HG03025 (cell line): ENCODE measurements around the gene SHC3.
"Not testable (repeated sequence)": the region's sequence is repeated elsewhere in the genome, so short reads cannot be mapped to it uniquely, and the experiment has no call there.

ENCODE experiments used
- ATAC-seq: cut with Tn5 transposase; IDR thresholded peaks from one replicate; pipeline ENCODE4 v1.9.1; 2021; ENCODE audit warnings: mild to moderate bottlenecking, moderate library complexity; ENCODE audit not compliant: unreplicated experiment, low FRiP score

SHC3 gene, protein sequence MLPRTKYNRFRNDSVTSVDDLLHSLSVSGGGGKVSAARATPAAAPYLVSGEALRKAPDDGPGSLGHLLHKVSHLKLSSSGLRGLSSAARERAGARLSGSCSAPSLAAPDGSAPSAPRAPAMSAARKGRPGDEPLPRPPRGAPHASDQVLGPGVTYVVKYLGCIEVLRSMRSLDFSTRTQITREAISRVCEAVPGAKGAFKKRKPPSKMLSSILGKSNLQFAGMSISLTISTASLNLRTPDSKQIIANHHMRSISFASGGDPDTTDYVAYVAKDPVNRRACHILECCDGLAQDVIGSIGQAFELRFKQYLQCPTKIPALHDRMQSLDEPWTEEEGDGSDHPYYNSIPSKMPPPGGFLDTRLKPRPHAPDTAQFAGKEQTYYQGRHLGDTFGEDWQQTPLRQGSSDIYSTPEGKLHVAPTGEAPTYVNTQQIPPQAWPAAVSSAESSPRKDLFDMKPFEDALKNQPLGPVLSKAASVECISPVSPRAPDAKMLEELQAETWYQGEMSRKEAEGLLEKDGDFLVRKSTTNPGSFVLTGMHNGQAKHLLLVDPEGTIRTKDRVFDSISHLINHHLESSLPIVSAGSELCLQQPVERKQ

DNA sequence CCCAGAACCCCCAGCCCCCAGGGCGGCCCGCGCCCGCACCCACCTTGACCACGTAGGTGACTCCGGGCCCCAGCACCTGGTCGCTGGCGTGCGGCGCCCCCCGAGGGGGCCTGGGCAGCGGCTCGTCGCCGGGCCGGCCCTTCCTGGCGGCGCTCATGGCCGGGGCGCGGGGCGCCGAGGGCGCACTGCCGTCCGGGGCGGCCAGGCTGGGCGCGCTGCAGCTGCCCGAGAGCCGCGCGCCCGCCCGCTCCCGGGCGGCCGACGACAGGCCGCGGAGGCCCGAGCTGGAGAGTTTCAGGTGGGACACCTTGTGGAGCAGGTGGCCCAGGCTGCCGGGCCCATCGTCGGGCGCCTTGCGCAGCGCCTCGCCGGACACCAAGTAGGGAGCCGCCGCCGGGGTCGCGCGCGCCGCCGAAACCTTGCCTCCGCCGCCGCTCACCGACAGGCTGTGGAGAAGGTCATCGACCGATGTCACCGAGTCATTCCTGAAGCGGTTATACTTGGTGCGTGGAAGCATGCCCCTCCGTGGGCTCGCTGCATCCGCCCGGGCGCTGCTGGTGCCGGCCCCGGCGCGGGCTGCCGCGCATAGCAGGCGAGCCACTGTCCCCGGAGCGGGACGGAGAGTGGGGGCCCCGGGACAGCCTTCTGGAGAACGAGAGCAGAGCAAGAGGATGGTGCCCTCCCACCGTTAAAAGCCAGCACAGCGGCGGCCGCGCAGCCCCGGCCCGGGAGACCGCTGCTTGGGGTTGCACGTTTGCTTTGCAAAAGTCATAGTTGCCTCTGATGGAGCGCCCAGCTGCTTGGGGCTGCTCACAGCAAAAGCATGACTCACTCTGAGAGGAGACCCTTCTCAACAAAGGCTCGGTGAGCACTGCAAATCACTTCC is at the start of gene SHC3:
SHC3 (minus strand) TSS at position 875 of the 886 bp plus-strand sequence; CDS start at position 517, 358 bp downstream.
- no peak for ATAC-seq

DNA sequence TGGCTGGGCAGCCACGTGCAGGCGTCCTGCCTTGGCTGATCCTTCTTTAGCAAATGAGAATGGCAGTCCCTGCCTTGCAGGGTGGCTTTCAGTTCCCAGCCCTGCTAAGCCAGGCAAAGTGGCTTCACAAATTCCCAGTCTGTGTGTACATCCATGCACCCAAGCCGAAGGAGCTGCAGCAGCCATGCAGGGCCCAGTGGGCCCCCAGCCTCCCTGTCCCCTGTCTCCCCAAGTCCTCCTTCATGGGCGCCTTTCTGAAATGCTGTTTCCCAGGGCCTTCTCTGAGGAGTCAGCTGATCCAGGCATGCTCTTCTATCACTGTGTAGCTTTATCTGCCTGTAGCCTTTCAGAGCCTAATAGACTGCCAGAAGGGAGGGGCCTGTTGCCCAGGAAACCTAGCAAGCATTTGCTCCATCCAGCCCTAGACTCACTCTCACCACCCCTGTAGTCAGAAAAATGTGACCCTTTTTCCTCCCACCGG is 47.4 kb upstream of the SHC3 start:
- ATAC-seq, result no peak

DNA sequence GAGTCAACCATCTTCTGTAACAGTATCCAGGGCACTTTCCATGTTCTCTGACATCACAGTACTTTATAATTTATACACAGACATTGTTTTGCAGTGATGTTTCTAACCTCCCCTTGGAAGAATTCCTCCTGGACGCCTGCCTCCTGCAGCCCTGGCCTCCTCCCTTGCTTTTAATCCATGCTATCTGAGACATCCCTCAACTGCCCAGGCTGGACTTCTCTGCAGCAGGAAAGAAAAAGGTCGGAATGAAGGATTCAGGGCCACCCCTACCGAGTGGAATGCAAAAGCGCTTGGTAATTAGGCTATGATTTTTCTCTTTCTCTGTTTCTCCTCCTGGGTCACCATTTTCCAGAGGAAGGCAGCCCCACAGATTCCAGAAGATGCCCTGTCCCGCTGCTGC is 47.0 kb upstream of the SHC3 start:
- no peak for ATAC-seq

DNA sequence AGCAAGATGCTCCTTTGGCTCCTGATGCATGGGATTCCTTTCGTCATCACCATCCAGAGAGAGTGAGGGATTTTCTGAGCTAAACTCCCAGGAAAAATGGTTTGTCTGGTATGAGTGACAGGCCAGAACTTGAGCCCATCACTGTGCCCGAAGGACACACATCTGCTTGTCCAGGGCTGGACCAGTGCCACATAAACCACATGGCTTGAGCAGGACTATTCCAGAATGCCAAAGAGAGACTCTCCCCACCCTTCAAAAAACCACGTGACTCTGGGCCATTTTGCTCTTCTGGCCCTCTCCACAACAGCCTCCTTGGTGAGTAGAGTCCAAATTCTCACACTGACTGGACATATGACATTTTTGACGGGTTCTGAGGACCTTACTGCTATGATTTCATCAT is 46.4 kb upstream of the SHC3 start:
- ATAC-seq, result no peak

DNA sequence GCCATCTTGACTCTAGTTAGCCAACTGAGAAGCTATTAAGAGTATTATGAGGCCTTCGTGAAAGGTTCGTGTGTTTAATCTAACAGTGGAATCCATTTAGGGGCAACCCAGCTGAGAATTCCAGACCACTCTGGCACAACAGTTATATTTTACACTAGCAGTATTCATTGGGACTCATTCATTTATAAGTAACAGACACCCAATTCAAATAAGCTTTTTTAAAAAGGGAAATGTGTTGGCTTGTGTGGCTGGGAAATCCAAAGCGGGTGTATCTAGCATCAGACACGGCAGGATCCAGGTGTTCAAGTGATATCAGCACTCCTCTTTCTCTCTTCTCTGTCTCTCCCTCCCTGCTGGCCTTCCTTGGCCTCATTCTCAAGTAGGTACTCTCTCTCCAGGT is 46.0 kb upstream of the SHC3 start:
- ATAC-seq, result no peak

DNA sequence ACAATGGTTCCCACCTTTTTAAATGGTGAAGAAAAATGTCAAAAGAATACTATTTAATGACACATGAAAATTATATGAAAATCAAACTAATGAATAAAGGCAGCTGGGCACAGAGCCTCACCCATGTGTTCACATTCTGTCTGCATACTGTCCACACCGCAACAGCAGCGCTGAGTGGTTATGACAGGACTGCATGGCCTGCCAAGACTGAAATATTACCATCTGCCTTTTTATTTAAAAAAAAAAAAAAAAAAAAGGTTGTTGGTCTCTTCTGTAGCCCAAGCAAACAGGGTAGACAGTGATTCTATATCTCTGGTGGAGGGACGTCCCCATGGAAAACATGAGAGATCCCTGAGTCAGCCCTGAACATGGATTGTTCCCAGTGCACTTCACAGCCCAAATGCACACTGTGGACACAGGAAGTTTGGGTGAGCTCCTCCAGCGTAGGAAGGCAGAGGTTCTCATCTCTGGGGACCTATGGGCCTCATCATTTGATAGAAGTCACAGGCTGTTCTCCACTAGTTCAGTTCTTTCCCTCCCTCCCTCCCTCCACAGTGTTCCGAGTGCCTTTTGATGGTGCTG is 44.9 kb upstream of the SHC3 start:
- ATAC-seq, result no peak

DNA sequence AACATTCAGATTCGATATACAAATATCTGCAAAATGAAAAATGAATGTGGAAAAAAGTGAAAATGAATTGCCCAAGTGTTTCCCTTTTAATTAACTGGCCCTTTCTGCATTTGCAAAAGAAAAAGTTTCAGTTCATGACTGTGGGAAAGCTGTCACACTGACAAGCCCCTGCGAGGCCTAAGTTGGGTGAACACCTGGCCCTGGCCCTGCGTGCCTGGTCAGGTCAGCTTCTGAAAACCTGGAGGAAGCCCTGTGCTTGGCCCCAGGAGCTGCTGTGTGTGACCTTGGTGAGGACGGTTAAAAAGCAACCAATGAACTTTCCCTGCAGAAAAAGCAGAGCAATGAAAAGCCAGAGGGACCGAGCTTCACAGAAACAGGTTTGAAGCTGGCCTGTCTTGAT is 41.0 kb upstream of the SHC3 start:
- ATAC-seq, result peak; percentile 59

DNA sequence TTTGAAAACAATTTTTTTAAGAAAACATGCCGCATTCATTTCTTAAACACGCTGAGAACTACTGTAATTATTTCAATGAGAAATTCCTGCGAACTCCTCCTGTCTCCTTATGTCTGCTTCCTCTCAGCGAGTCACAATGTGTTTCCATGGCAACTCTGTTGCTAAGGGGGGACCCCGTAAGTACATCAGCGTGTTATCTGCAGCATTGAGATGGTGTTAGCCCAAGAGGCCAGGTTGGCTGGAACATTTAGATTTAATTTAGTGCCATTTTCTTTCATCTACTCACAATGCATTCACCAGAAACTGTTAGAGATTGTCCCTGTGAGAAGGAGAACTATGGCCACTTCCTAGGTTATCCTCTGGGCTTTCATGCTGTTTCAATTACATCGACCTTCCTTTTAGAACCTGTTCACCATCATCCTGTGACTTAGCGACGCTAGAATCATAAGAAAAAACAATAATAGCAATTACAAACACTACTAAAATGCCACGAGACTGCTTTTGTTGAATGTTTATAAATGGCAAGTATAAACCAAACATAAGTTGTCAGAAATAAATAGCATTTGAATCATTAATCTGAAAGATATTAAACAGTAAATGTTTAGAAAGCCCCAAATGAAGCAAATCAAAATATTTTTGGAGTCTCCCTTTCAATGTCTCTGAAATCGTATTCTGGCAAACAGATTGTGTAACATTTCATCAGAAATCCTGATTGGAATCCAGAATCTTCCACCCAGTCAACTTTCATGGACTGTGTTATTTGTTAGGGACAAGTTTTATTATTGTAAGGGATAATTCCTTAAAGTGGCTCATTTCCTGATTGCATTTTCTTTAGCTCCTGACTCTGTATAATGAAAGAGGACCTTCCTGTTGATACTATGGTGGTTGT is 39.7 kb upstream of the SHC3 start:
- ATAC-seq, result no peak

DNA sequence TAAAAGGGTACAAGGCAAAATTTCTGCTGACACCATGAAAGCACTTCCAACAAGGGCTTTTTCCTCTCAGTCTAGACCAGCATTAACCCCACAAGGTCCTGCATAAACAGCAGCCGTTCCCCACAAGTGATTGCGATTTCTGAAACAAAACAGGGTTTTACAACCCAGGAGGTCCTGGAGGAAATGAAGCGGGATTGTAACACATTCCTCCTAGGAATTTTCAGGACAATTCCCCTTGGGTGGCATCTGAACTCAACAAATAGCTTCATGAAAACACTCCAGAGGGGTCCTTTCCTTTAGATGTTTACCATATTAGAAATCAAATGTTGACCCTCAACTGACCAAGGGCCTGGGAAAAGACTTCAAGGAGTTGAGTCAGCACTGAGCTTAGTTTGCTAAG is 36.7 kb upstream of the SHC3 start:
- no peak for ATAC-seq

DNA sequence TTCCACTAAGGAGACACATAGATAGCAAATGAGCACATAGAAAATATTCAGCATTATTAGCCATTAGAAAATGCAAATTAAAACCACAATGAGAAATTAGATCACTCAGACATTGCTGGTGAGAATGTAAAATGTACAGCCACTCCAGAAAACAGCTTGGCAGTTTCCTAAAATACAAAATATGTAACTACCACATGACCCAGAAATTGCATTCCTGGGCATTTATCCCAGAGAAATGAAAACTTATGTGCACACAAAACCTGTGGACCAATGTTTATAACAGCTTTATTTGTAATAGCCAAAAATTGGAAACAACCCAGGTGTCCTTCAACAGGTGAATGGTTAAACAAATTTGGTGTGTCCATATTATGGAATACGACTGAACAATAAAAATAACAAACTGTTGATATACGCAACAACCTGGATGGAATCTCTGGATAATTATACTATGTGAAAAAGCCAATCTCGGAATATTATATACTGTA is 34.8 kb upstream of the SHC3 start:
- no peak for ATAC-seq

DNA sequence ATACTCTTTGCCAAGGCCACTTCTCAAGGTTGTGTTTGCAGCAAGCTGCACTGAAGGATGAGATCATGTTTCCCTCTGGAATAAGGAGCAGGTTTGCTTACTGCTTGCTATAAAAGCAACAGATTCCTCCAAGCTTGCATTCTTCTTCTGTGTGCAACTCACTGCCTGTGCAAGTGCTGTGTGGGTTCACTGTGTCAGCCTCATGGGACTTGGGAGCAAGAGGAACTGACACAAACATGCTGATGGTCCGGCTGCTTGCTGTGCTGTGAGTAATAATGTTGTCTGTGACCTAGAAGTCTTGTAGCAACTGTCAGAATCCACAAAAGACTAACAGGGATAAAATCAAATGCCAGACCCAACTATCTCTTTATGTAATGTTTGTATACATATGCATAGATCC is 33.6 kb upstream of the SHC3 start:
- no peak for ATAC-seq

DNA sequence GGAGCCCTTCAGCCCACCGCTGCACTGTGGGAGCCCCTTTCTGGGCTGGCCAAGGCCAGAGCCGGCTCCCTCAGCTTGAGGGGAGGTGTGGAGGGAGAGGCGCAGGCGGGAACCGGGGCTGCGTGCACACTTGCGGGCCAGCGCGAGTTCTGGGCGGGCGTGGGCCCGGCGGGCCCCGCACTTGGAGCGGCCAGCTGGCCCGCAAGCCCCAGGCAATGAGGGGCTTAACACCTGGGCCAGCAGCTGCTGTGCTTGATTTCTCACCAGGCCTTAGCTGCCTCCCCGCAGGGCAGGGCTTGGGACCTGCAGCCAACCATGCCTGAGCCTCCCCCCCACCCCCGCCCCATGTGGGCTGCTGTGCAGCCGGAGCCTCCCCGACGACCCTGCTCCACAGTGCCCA is 30.7 kb upstream of the SHC3 start:
- not testable (repeated sequence) for ATAC-seq

DNA sequence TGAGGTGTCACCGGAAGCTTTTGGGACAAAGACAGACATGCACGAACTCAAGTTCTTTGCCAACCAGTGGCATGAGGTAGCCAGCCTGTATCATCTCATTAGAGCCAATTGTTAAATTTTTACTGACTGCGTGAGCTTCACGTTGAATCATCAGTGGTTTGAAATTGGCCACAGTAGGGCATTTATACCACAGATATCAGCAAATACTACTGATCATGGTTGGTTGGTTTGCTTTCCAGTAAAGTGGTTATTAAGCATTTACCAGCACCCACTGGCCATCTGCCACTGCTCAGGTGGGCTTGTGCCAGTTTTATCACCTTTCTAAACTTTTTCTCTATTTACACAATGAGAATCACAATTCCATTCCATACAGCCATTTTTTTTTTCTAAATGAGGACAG is 28.4 kb upstream of the SHC3 start:
- ATAC-seq, result no peak

DNA sequence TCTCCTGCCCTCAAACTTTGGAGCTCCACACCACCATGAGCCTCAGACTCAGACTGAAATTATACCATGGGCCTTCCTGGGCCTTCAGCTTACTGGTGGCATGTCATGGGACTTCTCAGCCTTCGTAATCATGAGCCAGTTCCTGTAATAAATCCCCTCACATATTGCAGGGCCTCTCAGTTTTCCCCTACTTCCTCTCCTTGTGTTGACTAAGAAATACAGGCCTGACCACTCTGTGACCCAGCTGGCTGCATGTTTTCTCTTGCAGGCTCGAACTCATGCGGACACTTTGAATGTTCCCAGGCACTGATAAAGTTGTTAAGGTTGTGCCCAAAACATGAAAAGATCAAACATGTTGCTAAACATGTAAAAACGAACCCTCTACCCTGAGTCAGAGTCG is 26.2 kb upstream of the SHC3 start:
- no peak for ATAC-seq

DNA sequence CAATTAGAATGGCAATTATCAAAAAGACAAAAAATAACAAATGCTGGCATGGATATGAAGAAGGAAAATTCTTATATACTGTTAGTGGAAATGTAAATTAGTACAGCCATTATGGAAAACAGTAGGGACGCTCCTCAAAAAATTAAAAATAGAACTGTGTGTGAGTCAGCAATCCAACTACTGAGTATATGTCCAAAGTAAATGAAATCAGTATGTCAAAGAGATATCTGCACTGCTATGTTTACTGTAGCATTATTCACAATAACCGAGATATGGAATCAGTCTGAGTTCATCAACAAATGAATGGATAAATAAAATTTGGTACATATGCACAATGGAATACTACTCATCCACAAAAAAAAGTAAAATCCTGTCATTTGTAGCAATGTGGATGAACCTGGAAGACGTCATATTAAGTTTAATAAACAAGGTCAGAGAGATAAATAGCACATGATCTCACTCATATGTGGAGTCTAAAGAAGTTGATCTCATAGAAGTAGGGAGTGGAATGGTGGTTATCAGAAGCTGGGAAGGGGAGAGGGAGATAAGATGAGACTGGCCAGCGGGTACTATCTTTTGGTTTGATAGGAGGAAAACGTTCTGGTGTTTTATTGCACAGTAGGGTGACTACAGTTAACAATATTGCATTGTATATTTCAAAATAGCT is 16.6 kb upstream of the SHC3 start:
- no peak for ATAC-seq

DNA sequence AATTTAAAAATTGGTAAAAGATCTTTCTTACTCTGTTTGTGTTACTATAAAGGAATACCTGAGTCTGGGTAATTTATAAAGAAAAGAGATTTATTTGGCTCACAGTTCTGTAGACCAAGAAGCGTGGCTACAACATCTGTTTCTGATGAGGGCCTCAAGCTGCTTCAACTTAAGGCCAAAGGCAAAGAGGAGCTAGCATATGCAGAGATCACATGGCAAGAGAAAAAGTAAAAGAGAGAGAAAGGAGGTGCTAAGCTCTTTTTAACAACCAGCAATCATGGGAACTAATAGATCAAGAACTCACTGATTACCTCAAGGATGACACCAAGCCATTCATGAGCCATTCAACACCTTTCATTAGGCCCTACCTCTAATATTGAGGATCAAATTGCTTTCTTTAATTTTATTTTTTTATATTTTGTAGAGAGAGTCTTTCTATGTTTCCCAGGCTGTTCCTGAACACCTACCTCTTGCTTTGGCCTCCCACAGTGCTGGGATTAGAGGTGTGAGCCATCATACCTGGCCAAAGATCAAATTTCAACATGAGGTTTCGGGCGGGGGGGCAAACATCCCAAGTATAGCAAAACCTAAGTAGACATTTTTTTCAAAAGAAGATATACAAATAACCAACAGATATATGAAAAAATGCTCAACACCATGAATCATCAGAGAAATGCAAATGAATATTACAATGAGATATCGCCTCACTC is 16.0 kb upstream of the SHC3 start:
- no peak for ATAC-seq

DNA sequence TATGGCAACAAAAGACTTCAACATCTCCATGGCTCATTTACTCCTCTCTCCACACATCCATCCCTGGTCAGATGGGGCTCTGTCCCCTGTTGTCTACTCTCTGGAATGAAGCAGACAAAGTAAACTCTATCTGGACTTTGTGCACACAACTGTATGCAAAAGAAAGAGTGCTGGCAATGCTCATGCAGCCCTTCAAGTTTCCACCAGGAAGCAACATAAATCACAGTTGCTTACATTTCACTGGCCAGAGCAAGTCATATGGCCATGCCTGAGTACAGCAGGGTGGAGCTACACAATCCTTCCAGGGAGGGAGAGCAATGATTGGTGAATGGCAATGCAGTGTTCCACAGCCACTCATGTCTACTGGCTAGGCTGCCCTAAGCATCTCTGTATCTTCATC is 12.4 kb upstream of the SHC3 start:
- no peak for ATAC-seq

DNA sequence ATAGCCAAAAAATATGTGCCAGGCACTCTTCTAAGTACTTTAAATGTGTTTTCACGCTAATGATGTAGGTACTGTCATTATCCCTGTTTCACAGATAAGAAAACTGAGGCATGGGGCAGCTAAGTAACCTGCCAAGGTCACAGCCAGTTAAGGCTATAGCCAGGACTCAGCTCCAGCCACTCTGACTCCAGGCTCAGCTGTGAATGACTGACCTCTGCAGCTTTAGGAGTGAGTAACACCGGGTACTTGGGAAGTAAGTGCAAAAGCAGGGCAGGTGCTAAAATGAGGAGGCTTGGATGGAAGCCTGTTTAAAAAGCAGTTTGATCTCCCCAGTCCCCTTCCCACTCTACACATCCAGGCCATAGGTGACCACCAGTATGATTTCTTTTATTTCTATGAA is 10.6 kb upstream of the SHC3 start:
- ATAC-seq, result no peak

DNA sequence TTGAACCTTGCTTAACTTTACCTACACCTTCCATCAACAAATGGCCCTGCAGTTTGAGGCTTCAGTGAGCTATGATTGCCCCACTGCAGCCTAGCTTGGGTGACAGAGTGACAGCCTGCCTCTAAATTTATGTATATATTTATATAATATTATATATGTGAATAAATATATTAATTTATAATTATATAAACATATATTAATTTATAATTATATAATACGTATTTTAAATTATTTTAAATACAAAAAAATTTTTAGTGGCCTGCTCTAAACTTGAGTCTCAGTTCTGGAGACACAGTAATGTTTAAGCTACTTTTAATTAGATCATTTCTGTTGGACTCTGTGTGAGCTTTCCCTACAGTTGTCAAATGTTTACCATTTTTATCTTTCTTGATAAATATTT is 9.3 kb upstream of the SHC3 start:
- ATAC-seq, result no peak
